ENCODE measurements around the gene MATN1. TPM values are rescaled to one million over a fixed set of nuclear protein-coding genes. Genes with fewer than 3 reads are reported as not detected.
"Not testable (repeated sequence)": the region's sequence is repeated elsewhere in the genome, so short reads cannot be mapped to it uniquely, and the experiment has no call there.

The MATN1 gene, protein sequence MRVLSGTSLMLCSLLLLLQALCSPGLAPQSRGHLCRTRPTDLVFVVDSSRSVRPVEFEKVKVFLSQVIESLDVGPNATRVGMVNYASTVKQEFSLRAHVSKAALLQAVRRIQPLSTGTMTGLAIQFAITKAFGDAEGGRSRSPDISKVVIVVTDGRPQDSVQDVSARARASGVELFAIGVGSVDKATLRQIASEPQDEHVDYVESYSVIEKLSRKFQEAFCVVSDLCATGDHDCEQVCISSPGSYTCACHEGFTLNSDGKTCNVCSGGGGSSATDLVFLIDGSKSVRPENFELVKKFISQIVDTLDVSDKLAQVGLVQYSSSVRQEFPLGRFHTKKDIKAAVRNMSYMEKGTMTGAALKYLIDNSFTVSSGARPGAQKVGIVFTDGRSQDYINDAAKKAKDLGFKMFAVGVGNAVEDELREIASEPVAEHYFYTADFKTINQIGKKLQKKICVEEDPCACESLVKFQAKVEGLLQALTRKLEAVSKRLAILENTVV
- polyA plus RNA-seq (ENCODE audit: insufficient read depth in 1 of 5, insufficient read length in 5 of 5, low replicate concordance in 1 of 5) = under 1 TPM; 0.30 to 0.97 (median 0.49) TPM
- long read RNA-seq, donor 1 = 0 reads
- long read RNA-seq, donor 2 = 0 reads
- long read RNA-seq, donor 3 = 0 reads
- long read RNA-seq, donor 4 = 0 reads
- long read RNA-seq, donor 5 = 0 reads
- long read RNA-seq, donor 6 = 0 reads
- long read RNA-seq, donor 7 = 0 reads
- long read RNA-seq, donor 8 = 0 reads

DNA sequence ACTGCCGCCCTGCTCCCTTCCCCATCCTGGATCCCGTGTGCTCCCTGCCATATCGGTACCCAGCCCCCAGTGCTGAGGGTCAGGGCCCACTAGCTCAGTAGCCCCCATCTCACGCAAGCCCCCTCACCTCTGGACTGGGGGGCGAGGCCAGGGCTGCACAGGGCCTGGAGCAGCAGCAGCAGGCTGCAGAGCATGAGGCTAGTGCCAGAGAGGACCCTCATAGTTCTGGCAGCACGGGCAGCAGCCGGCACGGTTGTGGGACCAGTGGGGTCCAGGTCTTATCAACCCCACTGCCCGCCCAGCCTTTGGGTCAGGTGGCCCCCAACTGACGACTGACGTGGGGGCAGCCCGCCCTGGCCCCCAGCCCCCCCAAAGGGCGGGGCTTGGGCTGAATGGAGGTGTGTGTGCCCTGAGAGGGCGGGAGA lies at the start of gene MATN1:
Gene MATN1, minus strand, starts transcription at position 255 of the 425 bp plus-strand sequence. Its CDS starts 34 bp downstream, at position 221.
- DNase-seq = no peak

DNA sequence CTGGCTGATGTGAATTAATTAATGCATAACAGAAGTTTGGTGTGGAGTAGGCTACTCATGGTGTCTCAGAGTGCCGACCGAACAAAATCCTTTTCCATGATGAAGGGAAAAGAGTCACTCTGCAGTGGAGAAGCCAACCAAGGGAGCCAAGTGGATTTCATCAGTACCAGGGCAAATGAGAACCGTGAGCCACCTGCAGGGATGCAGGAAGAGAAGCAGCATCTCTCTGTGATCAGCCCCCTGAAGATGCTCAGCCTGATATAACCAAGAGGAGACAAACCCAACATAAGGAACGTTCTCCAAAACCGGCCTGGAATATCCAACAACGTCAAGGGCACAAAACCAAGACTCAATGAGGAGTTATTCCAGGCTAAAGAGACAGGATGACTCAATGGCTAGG lies 47.6 kb upstream of the MATN1 start:
- DNase-seq = no peak

DNA sequence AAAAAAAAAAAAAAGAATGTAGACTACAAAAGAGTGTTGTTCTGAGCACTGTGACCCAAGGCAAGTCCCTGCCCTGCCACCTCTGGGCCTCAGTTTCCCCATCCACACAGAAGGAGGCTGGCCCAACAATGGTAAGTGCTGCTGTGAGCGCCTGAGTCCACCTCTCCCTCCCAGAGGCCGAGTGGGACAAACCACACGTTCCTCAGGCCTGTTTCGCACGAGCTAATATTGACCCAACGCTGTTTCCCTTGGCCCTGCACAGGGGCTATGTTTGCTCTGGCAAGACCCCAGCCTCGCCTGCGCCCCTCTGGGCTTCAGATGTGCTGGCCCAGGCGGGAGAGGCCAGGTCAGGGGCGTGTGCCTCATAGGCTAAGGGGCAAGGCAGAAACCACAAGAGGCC lies 46.8 kb upstream of the MATN1 start:
- DNase-seq = no peak

DNA sequence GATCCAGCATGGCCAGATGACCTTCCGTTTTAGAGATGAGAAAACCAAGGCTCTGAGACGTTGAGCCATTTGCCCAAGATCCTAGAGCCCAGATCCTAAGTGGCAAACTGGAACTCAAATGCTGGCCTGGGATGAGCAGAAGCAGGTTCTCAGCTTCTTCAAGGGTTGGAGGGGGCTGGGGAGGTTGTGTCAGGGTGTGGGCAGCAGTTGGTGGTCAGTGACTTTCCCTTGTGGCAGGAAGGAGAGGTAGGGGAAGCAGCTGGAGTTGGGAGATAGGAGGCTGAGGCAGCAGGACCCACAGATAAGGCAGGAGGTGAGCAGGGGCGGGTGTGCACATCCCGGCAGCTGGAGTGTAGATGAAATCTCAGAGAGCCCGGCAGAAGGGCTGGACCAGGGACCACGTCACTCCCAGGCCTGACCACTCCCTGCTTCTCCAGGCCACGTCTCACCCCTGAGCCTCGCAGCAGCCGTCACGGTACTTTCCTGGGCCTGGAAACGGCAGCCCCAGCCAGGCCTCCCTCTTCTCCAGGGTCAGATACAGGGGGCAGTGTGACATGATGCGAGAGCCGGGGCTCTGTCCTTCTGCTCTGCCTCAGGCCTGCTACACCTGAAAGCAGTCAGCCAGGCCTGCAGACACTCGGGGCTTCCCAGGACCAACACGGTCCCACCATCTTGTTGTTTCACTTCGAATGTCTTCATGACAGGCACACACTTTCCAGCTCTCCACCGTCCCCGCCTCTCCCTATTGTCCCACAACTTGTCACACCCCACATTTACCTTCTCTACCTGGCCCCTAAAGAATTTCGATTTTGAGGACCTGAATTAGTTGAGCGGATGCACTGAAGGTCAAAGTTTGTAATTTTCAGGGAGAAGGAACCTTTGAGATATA lies 45.7 kb upstream of the MATN1 start:
- DNase-seq = no peak

DNA sequence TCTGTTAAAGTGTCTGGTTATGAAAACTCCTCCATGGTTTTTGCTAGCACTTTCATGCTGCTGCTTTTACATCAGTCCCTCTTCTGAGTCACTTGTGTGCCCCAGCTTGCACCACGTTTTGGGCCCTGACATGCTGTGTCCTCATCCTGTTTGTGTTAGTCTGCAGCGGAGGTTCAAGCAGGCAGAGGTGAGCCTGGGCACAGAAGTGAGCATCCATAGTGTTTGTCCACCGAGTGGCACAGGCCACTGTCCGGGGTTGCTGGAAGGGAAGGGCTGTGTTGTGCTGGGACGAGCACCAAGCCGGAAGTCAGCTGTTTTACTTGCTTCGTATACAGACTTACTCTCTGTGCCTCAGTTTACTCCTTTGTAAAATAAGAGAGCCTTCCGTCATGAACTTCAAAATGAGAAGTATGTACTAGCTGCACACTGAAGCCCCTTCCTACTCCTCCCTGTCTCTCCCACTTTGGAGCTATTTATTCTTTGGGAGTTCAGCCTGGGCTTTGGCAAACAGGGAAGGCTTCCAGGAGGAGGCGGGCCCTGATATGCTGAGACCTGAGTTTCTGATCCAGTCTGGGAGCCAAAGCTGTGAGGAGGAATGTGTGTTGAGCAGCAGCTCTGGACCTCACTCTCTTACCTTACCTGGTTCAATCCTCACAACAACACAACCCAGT lies 44.9 kb upstream of the MATN1 start:
- DNase-seq = no peak

DNA sequence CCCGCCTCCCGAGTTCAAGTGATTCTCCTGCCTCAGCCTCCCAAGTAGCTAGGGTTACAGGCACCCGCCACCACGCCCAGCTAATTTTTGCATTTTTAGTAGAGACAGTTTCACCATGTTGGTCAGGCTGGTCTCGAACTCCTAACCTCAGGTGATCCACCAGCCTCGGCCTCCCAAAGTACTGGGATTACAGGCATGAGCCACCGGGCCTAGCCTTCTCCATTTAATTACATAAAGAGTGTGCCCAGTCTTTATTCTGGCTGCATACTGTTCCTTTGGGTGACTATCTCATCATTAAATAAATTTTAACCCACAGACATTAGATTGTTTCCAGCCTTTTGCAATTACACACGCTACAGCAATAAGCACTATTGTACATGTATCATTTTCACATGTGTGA lies 43.6 kb upstream of the MATN1 start:
- not testable (repeated sequence) for DNase-seq

DNA sequence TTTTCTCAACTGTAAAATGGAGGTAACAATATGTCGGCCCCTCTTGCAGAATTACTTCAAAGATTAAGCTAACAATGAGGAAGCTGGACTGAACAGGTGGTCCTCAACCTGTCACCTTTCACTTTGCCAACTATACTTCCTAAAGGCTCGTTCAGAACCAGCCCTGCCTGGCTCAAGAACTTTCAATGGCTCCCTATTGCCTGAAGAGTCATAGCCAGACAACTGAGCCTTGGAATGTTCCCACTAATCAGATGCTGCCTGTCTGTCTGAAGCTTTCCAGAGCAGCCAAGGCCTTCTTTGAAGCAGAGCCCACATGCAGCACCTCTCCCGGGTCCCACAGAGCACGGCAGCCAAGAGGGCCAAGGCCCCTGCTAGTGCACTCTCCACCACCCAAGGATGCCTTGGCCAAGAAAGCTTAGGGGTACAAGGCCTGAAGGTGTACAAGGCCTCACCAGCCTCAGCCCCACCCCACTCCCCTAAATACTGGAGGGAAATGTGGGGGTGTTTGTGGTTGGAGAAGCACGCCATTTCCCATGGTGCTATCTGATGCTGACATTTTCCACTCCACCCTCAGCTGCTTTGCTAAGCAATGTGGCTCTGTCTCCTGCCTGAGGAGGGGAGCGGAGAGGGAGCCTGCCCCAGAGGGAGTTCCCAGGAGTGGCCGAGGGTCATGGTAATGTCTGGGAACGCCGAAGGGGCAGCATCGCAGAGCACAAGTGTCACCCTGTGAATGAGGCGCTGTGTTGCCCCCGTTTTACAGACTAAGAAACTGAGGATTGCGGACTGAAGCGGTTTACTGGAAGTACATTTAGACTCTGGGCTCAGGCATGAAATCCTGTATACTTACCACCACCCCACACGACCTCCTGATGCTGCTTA lies 42.4 kb upstream of the MATN1 start:
- no peak for DNase-seq

DNA sequence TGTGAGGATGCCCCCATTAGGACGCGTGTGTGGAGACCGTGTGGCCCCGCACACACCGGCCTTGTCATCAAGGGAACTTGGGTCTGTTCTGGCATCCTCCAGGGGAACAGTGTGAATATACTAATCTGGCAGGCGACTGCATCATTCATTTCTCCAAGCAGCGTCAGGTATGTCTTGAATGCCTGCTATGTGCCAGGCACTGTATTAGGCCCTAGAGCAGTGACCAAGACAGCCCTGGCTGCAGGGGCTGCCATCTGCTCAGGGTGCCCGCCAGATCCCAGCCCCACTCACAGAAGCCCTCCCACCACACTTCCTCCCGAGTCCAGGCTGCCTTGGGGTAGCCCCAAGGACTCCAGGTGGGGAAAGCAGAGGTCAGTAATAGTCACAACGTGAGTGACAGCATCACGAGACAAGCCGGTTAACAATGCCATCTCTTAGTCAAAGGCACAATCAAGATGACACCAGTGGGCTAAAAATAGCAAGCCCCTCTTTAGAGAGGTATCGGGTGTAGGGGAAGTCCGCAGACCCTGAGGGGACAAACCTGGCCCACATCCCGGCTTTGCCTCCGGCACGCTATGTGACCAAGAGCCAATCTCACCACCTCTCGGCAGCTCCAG lies 41.7 kb upstream of the MATN1 start:
- no peak for DNase-seq

DNA sequence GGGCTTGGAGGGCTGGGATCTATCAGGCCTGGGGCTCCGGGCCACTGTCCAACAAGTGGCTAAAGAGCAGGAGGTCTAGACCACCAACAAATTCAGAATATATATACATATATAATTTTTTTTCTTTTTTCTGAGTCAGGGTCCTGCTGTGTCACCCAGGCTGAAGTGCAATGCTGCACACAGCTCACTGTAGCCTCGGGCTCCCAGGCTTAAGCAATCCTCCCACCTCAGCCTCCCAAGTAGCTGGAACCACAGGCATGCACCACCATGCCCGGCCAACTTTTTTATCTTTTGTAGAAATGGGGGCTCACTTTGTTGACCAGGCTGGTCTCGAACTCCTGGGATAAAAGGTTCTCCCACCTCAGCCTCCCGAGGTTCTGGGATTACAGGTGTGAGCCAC lies 41.0 kb upstream of the MATN1 start:
- no peak for DNase-seq

DNA sequence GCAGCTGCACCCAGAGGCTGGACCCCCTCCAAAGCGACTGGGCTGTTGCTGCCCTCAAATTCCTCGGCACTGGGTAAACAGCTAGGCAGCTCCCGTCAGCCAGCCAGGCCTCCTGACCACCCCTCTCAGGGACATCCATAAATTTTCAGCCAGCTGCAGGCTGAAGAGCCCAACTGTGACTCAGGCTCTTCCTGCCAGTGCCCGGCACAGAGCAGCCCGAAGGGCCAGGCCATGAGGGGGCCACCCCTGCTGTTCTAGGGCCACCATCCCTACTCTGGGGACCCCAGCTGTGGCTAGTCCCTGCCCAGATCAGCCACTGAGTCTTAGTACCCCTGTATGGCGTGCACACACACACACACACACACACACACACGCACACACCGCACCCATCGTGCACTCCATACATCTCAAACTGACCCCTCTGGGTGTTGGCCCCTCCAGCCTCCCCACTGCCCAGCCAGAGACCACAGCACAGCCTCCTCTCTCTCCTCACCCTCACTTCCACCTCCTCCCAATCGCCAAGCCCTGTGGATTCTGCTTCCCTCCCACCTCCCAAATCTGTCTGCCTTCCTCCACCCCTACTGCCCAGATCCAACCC lies 40.4 kb upstream of the MATN1 start:
- DNase-seq = no peak

DNA sequence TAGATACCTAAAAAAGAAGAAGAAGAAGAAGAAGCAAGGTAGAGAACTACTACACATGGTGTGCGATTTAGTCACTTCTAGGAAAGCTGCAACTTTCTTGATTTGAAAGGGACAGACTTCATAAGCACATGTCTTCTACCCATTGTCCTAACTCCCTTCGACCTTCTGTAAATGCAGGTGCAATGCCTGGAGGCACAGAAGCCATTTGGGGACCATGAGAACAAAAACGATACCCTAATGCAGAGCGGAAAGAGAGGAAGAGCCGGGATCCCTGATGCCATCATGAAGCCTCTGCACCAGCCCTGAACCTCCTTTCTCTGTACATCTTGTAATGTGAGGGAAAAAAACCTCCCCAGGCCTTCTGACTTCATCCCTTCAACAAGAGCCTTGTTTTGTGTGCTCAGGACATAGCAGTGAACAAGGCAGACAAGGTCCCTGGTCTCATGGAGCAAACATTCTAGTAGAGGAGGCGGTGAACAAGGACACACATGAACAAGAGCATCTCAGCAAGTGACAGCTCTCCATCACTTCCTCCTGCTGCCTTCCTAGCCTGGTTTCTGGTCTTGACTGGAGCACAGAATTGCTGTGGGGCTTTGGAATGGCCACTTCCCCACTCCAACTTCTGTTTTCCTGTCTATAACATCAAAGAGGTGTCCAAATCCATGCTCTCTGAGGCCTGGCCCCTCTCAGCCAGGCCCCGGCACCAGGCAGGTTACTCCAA lies 39.7 kb upstream of the MATN1 start:
- no peak for DNase-seq

DNA sequence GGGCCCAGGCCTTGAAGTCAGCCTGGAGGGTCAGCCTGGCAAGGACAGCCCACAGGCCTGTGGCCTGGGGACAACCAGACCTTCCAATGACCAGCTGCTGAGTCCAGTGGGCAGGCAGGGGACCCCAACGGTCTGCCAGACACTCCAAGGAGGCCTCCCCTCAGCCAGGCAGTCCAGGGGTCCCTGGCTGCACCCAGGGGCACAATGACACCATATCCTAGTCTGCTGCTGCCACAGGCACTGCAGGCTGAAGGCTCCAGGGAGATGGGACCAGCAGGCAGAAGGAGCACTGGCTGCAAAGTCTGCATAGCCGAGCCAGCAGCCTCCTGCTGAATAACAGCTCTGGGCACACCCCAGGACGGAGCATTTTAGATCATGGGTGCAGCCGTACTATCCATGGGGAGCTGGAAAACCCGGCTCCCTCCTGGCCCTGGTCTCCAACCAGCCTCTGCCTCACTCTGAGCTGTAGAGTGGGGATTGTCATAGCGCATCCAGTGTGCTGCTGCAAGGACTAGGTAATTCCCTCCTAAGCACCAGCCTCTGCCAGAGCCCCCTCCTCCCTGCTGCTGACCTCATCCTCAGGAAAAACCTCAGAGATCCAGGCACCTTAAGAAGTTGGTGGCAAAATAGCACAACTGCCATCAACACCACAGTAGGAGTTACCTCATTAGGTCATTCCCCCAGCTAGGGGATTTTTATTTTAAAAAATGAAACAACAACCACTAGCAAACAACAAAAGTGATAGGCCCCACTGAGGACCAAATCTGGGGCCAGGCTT lies 39.0 kb upstream of the MATN1 start:
- no peak for DNase-seq

DNA sequence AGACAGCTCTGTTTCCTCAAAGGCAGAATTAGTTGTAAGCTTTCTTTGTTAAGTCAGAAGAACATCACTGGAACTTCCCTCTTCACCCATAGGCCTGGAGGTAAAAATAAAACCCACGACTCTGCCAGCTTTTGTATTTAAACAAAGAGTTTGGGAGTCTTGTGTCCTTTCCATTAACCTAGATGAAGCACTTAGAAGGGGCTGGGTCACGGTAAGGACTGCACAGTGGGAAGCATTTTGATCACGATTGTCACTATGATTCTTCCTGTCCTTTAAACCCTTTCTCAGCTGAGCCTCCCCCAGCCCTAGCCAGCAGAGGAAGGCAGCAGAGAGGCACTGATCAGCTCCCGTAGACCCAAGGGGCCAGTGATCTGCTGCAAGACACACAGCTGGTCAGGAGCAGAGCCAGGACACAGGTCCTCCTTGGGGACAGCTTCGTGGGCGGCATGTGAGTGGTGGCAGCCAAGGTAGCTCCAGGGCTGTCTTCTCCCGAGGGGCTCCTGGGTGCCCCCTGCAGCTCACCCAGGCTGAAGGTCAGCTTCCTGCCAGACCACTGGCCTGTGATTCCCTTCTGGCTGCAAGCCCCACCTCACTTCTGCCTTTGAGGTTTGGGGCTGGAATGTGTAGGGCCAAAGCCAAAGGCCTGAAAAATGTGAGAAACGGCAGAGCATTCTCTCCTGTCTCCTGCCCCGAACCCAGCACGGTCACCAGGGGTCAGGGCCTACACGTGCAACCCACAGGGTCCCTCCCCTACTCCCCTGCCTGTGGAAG lies 38.2 kb upstream of the MATN1 start:
- DNase-seq = no peak

DNA sequence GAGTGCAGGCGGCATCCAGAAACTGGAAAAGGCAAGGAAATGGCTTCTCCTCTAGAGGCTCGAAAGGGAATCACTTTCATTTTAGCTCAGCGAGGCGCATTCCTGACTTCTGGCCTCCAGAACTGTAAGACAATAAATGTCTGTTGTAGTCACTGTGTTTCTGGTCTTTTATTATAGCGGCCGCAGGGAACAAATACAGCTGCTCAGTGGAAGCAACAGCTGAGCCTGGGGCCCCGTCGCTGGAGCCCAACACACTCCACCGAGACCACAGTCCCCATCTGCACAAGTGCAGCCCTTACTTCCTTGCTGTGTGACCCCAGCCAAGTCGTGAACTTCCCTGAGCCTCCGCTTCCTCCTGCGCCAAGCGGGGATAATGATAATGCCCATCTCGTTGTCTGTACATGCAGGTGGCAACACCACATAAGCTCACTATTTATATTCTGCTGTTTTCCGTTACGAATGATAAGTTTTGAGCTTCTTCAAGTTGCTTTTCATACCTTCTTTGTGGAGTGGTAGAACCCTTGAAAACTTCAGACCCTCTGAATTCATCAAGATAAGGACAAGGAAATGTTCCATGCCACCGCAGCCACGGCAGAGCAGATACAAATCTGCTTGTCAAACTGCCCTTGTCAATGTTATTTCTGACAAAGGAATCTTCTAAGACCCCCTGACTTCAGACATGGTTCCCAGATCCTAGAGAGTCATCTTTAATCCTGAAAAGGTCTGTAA lies 37.4 kb upstream of the MATN1 start:
- DNase-seq = no peak

DNA sequence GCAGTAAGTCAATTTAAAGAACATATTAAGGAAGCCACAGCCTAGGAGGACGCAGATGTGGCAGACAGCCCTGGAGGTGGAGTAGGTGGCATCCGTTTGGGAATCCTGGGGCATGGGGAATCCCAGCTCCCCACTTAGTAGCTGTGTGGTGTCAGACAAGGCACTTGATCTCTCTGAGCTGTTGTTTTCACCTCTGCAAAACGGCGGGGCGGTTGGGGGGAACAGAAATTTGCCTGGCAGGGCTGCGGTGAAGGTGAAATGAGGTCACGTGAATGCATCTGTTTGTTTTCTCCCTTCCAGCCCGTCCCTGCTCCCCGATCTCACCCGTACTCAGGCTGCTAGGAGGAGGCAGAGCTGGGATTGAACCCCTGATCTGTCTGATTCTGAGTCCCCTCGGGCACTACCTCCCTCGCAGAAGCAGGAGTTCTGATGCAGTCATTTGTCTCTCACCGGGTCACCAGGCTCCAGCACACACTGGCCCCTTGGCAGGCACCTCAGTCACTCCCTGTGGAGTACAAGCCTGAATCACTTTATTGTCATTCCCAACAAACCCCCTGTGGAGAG lies 36.4 kb upstream of the MATN1 start:
- DNase-seq = no peak

DNA sequence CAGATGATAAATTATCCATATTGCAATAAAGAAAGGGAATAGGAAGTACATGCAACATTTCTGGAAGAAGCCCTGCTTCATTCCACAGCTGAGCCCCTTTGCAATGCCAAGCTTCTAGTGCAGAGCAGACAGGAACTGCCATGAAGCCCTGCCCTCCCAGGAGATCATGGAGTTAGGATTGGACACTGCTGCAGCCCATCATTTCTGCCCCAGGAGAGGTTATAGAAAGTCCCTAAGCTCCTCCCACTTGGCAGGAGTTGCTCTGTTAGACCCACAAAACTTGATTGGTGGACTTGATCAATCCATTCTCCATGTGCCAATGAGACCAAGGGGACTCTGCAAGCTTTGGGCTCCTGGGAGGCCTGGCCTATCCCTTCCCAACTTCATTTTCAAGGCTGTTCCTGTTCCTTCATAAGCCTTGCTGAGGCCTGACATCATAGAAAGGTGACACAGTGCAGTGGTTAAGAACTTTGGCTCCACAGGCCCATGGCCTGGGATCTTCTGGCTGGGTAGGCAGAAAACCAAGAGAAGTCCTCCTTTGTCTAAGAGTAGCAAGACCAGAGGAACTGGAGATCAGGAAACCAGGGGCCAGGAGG lies 35.5 kb upstream of the MATN1 start:
- DNase-seq = no peak
